ENCODE data around the gene SRRM1. TPM values are rescaled to one million over a fixed set of nuclear protein-coding genes. Genes with fewer than 3 reads are reported as not detected.

SRRM1 gene
- total and polyA plus RNA-seq, 9 of the 15 experiments (the other 6 are each of a cell fraction or from before 2014, with no cell fraction given): 54.5 to 268 (median 115) TPM

DNA sequence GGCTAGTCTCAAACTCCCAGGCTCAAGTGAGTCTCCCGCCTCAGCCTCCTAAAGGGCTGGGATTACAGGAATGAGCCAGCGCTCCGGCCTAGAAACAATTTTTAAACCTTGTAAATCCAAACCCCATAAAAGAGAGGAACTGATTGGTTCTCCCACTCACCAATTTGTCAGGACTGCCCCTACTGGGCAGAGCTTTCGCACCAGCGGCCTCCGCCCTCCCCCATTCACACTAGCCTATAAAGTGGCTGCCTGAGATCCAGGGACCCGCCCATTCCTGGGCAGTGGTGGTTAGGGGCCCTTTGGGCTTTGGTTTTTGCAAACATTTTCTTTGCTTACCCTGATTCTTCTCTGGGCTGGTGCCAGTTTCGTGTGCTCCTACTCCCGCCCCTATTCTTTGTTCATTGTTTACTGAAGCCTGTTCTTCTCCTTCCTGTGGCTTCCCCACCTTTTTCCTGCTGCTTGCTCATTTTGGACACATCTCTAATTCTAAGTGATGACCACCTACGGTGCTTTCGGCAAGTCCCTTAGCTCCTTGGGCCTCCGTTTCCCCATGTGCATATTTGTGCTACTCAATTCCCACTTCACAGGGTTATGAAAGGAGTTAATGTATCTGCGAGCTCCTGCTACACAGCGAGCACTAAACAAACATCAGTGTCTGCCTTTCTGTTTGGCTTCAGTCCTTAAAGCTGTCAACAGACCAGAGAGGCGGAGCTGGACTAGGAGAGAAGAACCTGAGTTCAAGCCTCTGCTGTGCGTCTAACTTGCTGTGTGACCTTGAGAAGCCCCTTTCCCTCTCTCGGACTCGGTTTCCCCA is 62.4 kb downstream of the SRRM1 start (continued):
- TF ChIP-seq, protein P1, sequence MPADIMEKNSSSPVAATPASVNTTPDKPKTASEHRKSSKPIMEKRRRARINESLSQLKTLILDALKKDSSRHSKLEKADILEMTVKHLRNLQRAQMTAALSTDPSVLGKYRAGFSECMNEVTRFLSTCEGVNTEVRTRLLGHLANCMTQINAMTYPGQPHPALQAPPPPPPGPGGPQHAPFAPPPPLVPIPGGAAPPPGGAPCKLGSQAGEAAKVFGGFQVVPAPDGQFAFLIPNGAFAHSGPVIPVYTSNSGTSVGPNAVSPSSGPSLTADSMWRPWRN (IDR thresholded peaks at IDR 0.05; ENCODE audit: low read depth): no peak
- TF ChIP-seq MCM7 (IDR thresholded peaks at IDR 0.05): no peak
- no peak for TF ChIP-seq TSC22D4 (tag; IDR thresholded peaks at IDR 0.05)
- TF ChIP-seq, protein P2, sequence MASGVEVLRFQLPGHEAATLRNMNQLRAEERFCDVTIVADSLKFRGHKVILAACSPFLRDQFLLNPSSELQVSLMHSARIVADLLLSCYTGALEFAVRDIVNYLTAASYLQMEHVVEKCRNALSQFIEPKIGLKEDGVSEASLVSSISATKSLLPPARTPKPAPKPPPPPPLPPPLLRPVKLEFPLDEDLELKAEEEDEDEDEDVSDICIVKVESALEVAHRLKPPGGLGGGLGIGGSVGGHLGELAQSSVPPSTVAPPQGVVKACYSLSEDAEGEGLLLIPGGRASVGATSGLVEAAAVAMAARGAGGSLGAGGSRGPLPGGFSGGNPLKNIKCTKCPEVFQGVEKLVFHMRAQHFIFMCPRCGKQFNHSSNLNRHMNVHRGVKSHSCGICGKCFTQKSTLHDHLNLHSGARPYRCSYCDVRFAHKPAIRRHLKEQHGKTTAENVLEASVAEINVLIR (CRISPR knock-in tag; IDR thresholded peaks at IDR 0.05): no peak
- TF ChIP-seq, protein P3, sequence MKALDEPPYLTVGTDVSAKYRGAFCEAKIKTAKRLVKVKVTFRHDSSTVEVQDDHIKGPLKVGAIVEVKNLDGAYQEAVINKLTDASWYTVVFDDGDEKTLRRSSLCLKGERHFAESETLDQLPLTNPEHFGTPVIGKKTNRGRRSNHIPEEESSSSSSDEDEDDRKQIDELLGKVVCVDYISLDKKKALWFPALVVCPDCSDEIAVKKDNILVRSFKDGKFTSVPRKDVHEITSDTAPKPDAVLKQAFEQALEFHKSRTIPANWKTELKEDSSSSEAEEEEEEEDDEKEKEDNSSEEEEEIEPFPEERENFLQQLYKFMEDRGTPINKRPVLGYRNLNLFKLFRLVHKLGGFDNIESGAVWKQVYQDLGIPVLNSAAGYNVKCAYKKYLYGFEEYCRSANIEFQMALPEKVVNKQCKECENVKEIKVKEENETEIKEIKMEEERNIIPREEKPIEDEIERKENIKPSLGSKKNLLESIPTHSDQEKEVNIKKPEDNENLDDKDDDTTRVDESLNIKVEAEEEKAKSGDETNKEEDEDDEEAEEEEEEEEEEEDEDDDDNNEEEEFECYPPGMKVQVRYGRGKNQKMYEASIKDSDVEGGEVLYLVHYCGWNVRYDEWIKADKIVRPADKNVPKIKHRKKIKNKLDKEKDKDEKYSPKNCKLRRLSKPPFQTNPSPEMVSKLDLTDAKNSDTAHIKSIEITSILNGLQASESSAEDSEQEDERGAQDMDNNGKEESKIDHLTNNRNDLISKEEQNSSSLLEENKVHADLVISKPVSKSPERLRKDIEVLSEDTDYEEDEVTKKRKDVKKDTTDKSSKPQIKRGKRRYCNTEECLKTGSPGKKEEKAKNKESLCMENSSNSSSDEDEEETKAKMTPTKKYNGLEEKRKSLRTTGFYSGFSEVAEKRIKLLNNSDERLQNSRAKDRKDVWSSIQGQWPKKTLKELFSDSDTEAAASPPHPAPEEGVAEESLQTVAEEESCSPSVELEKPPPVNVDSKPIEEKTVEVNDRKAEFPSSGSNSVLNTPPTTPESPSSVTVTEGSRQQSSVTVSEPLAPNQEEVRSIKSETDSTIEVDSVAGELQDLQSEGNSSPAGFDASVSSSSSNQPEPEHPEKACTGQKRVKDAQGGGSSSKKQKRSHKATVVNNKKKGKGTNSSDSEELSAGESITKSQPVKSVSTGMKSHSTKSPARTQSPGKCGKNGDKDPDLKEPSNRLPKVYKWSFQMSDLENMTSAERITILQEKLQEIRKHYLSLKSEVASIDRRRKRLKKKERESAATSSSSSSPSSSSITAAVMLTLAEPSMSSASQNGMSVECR (CRISPR knock-in tag; IDR thresholded peaks at IDR 0.05): no peak
- no peak for TF ChIP-seq HDAC3 (IDR thresholded peaks at IDR 0.05; ENCODE audit: borderline replicate concordance, partially characterized antibody)
- no peak for TF ChIP-seq TRIM28 (IDR thresholded peaks at IDR 0.05)
- TF ChIP-seq ZNF785 (CRISPR knock-in tag; IDR thresholded peaks at IDR 0.05): no peak
- no peak for TF ChIP-seq ZNF24 (IDR thresholded peaks at IDR 0.05)
- TF ChIP-seq U2AF1 (optimal IDR thresholded peaks at IDR 0.05; ENCODE audit: low read depth, low read length): no peak
- peak; percentile 27; the same call in 1 of the 2 replicates for TF ChIP-seq TARDBP (IDR thresholded peaks at IDR 0.05)
- TF ChIP-seq KHSRP (IDR thresholded peaks at IDR 0.05): no peak
- TF ChIP-seq ZC3H8 (IDR thresholded peaks at IDR 0.05): no peak
- TF ChIP-seq SMAD3 (CRISPR knock-in tag; conservative IDR thresholded peaks at IDR 0.05): no peak
- TF ChIP-seq PTBP1 (IDR thresholded peaks at IDR 0.05; ENCODE audit: low read depth, low read length): no peak
- TF ChIP-seq ZNF124 (CRISPR knock-in tag; IDR thresholded peaks at IDR 0.05): no peak
- TF ChIP-seq ZNF764 (CRISPR knock-in tag; IDR thresholded peaks at IDR 0.05; ENCODE audit: low read depth): no peak
- TF ChIP-seq CEBPG (CRISPR knock-in tag; IDR thresholded peaks at IDR 0.05): no peak
- TF ChIP-seq CEBPG (tag; conservative IDR thresholded peaks at IDR 0.05 in 1 of 2, IDR thresholded peaks at IDR 0.05 in 1 of 2): no peak
- TF ChIP-seq SRSF3 (IDR thresholded peaks at IDR 0.05; ENCODE audit: insufficient read depth, low read length): no peak
